Prostate gland (tissue), 2 donors: Measurements from ENCODE around the gene SLC34A3. TPM values are rescaled to one million over a fixed set of nuclear protein-coding genes. Genes with fewer than 3 reads are reported as not detected.
"Not testable (repeated sequence)": the region's sequence is repeated elsewhere in the genome, so short reads cannot be mapped to it uniquely, and the experiment has no call there.

Source experiments
- DNase-seq: peaks from one replicate; pipeline ENCODE4 v3.0.0-alpha.2; 2019; ENCODE audit warnings: low spot score
- H3K27ac ChIP-seq, 2 donors: fragments of 200-600 bp; sonication (generic); 2 replicates each; pipeline ENCODE4 v1.5.1; 2017 to 2019
- H3K27me3 ChIP-seq: fragments of 200-600 bp; sonication (generic); replicated peaks from 2 replicates; pipeline ENCODE4 v1.5.1; 2019; ENCODE audit not compliant: insufficient read depth
- H3K36me3 ChIP-seq, 2 donors: fragments of 200-600 bp; sonication (generic); 1 replicate in 1 of 2; 2 replicates in 1 of 2; pipeline versions ENCODE4 v1.5.1 to v1.8.1; 2017 to 2019
- H3K4me1 ChIP-seq: fragments of 200-600 bp; sonication (generic); replicated peaks from 2 replicates; pipeline ENCODE4 v1.5.1; 2019
- H3K4me3 ChIP-seq, 2 donors: fragments of 200-600 bp; sonication (generic); 2 replicates each; pipeline ENCODE4 v1.5.1; 2017 to 2019
- H3K9me3 ChIP-seq: fragments of 200-600 bp; sonication (generic); 2 replicates; pipeline ENCODE4 v1.5.1; 2017
- POLR2A ChIP-seq: fragments of 450-650 bp; IDR thresholded peaks from one replicate; pipeline ENCODE4 v1.6.1; 2016; ENCODE audit warnings: antibody characterized with exemption, mild to moderate bottlenecking
- POLR2AphosphoS5 ChIP-seq: sonication (generic); formaldehyde crosslinking; IDR thresholded peaks from one replicate; pipeline ENCODE4 v1.6.1; 2017; ENCODE audit warnings: antibody characterized with exemption
- WGBS: methylation state at CpG from one replicate; pipeline ENCODE4 v1.1.5; 2018; 5-methylcytosine and 5-hydroxymethylcytosine counted together
- intact Hi-C: fragments of 100-400 bp; cut with DNase I; formaldehyde crosslinking; loops from one replicate; pipeline ENCODE4 v1.14.2; 2022
- total RNA-seq, 2 donors: library from RNA; depleted of rRNA; stranded (reverse); fragments of >200 nt; gene quantifications; one replicate each; pipeline ENCODE4 v1.1.0, GENCODE V29; 2016
- TF ChIP-seq, protein P1 (sequence below), 4 experiments: fragments of 200-600 bp in 2 of 4; fragments of 450-650 bp in 2 of 4; sonication (generic) in 2 of 4; IDR thresholded peaks; 1 replicate in 3 of 4; 2 replicates in 1 of 4; pipeline ENCODE4 v1.5.1; 2016 to 2019; ENCODE audit warnings: antibody characterized with exemption in 4 of 4, mild to moderate bottlenecking in 2 of 4, moderate library complexity in 2 of 4

The SLC34A3 gene
- total RNA-seq, 2 donors from 2014 or later: 0.57 TPM; not detected in 1

DNA sequence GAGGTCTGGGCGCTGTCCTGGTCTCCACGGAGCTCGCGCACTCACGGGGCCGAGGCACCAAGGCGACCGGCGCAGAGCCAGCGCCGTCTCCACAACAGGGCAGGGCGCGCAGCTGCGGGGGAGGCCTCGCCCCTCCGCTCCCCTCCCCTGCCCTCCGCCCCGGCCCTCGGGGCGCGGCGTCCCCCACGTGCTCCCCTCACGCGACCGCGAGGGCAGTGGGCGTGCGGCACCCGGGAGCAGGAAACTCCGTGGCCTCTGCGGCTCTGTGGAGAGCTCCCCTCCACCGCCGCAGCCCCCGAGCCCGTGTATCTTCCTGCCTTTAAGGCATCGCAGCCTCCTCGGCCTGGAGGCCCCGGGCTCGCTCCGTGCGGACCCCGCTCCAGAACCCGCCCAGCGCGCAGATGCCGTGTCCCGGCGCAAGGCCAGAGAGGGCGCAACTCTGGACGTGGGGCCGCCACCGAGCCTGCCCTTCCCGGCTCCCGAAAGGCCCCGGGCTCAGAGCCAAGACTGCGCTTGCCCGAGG, 9.7 kb downstream of the SLC34A3 start:
- WGBS: 0% methylated on average over 6 of the region's 58 CpGs
- Histone ChIP-seq H3K9me3 (no peaks in the 10 kb centered on the region), H3K27me3 (no peaks in the 10 kb centered on the region), H3K4me1 (peaks cover 35% of the 10 kb centered on the region), H3K4me3 (peak overlapping the region; percentile 68 to 70), H3K27ac (peak overlapping the region; percentile 92), H3K36me3 (peaks cover 0 to 11% of the 10 kb centered on the region in 2 donors)
- peak; percentile 4 for TF ChIP-seq POLR2AphosphoS5
- TF ChIP-seq POLR2A: no peak
- TF ChIP-seq, protein P1, sequence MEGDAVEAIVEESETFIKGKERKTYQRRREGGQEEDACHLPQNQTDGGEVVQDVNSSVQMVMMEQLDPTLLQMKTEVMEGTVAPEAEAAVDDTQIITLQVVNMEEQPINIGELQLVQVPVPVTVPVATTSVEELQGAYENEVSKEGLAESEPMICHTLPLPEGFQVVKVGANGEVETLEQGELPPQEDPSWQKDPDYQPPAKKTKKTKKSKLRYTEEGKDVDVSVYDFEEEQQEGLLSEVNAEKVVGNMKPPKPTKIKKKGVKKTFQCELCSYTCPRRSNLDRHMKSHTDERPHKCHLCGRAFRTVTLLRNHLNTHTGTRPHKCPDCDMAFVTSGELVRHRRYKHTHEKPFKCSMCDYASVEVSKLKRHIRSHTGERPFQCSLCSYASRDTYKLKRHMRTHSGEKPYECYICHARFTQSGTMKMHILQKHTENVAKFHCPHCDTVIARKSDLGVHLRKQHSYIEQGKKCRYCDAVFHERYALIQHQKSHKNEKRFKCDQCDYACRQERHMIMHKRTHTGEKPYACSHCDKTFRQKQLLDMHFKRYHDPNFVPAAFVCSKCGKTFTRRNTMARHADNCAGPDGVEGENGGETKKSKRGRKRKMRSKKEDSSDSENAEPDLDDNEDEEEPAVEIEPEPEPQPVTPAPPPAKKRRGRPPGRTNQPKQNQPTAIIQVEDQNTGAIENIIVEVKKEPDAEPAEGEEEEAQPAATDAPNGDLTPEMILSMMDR (IDR thresholded peaks at IDR 0.05): no peak
- DNase-seq: peak; percentile 54
- intact Hi-C loops: loop anchor here (2.0 kb wide), 1 partner anchor 14 kb away; the partner anchor contains the start of gene NELFB

DNA sequence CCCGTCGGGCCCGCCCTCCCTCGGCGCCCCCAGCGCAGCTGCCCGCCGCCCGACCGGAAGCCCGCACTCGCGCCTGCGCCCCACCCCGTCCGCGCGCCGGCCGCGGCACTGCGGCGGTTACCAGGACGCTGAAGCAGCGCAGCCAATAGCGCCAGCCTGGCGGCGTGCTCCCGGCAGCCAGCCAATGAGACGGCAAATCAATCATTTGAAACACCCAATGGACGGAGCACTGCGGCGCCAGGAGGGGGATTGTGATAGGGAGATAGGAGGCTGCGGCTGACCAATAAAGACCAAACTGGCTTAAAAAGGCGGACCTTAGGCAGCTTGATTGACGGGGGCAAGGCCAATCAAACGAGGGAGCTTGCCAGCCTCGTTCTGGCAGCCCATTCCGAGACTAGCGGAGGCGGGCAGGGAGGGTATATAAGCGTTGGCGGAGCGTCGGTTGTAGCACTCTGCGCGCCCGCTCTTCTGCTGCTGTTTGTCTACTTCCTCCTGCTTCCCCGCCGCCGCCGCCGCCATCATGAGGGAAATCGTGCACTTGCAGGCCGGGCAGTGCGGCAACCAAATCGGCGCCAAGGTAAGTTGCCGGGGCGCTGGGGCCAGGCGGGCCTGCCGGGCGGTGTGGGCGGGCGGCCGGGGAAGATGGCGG, 10.3 kb downstream of the SLC34A3 start, which contains the start of gene TUBB4B:
Gene TUBB4B (plus strand): TSS at position 447 of the 649 bp plus-strand sequence. CDS start 74 bp downstream, at position 521.
- peak; percentile 97 for TF ChIP-seq POLR2AphosphoS5
- TF ChIP-seq, protein P1 (IDR thresholded peaks at IDR 0.05): peak in 2 of 4 experiments; percentile 25 to 41
- peak; percentile 97 for TF ChIP-seq POLR2A
- peaks cover 35% of the 10 kb centered on the region for H3K4me1 ChIP-seq
- WGBS: under 1% methylated on average over 42 of the region's 67 CpGs
- H3K27ac ChIP-seq: peak within 1 kb of the TSS; percentile 92
- H3K27me3 ChIP-seq: no peaks in the 10 kb centered on the region
- H3K9me3 ChIP-seq: no peaks in the 10 kb centered on the region
- peak within 1 kb of the TSS; percentile 73 to 81 for H3K4me3 ChIP-seq
- intact Hi-C loops: loop anchor here (2.0 kb wide), 1 partner anchor 14 kb away; the partner anchor contains the start of gene NELFB
- peak; percentile 100 for DNase-seq
- H3K36me3 ChIP-seq: peaks cover 0 to 11% of the 10 kb centered on the region in 2 donors

DNA sequence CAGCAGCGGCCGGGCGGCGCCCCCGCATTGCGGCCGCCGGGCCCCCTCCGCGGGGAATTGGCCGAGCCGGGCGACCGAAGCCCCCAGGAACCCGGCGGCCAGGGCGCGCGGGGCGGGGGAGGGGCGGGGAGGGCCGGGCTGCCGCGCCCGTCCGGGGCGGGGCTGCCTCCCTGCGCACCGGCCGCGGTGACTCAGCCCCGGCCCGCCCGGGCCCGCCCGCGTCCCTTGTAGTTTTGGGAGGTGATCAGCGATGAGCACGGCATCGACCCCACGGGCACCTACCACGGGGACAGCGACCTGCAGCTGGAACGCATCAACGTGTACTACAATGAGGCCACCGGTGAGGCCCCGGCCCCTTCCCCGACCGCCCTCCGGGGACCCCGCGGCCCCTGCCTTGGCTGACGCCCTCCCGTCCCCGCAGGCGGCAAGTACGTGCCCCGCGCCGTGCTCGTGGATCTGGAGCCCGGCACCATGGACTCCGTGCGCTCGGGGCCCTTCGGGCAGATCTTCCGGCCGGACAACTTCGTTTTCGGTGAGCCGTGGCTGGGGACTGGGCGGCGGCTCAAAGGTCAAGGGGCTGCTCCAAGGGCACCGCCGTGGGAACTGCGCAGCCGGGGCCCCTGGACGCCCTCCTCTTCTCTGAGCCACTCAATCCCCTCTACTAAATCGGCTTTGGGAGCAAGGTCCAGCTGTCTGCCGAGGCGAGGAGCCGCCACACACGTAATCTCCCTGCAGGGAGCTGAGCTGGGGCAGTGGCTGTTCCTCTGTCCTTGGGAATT, 11.0 kb downstream of the SLC34A3 start:
- peaks cover 0 to 11% of the 10 kb centered on the region in 2 donors for H3K36me3 ChIP-seq
- no peak for DNase-seq
- under 1% methylated on average over 57 of the region's 83 CpGs for WGBS
- TF ChIP-seq POLR2A (no peak), POLR2AphosphoS5 (no peak)
- TF ChIP-seq, protein P1 (IDR thresholded peaks at IDR 0.05): no peak
- no peaks in the 10 kb centered on the region for H3K27me3 ChIP-seq
- H3K9me3 ChIP-seq: no peaks in the 10 kb centered on the region
- peak overlapping the region; percentile 86 to 92 for H3K27ac ChIP-seq
- peak overlapping the region; percentile 73 to 81 for H3K4me3 ChIP-seq
- H3K4me1 ChIP-seq: peaks cover 27% of the 10 kb centered on the region
- intact Hi-C loops: loop anchor here (2.0 kb wide), 1 partner anchor 13 kb away; the partner anchor contains the start of gene NELFB

DNA sequence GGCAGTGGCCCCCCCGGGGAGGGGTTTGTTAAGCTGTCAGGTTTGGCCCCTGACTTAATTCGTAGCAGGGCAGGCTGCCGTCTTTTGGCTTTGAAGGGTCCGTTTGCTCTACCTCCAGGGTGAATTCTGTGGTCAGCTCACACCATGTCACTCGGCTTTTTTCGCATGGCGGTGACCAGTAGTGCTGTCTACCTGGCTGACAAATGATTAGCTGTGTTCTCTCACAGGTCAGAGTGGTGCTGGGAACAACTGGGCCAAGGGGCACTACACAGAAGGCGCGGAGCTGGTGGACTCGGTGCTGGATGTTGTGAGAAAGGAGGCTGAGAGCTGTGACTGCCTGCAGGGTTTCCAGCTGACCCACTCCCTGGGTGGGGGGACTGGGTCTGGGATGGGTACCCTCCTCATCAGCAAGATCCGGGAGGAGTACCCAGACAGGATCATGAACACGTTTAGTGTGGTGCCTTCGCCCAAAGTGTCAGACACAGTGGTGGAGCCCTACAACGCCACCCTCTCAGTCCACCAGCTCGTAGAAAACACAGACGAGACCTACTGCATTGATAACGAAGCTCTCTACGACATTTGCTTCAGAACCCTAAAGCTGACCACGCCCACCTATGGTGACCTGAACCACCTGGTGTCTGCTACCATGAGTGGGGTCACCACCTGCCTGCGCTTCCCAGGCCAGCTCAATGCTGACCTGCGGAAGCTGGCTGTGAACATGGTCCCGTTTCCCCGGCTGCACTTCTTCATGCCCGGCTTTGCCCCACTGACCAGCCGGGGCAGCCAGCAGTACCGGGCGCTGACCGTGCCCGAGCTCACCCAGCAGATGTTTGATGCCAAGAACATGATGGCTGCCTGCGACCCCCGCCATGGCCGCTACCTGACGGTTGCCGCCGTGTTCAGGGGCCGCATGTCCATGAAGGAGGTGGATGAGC, 11.8 kb downstream of the SLC34A3 start:
- DNase-seq: no peak
- Histone ChIP-seq H3K9me3 (no peaks in the 10 kb centered on the region), H3K4me3 (peak overlapping the region; percentile 73 to 81), H3K27me3 (no peaks in the 10 kb centered on the region), H3K4me1 (peaks cover 19% of the 10 kb centered on the region), H3K36me3 (peaks cover 0 to 11% of the 10 kb centered on the region in 2 donors), H3K27ac (peak overlapping the region; percentile 86 to 92)
- 71% methylated on average over 35 of the region's 36 CpGs for WGBS
- TF ChIP-seq POLR2A (no peak), POLR2AphosphoS5 (no peak)
- TF ChIP-seq, protein P1 (IDR thresholded peaks at IDR 0.05): no peak
- intact Hi-C loops: no loop called here

GRCh38 chr9:137243266-137243625, 12.5 kb downstream of the SLC34A3 start:
- 94% methylated on average over 18 of the region's 18 CpGs for WGBS
- Histone ChIP-seq H3K36me3 (peaks cover 0 to 11% of the 10 kb centered on the region in 2 donors), H3K4me1 (peaks cover 13% of the 10 kb centered on the region)
- H3K9me3 ChIP-seq, H3K27ac ChIP-seq, H3K4me3 ChIP-seq, H3K27me3 ChIP-seq, DNase-seq, intact Hi-C loops: not testable (repeated sequence)
